H1 (cell line): ENCODE measurements around the gene RTP2. TPM values are rescaled to one million over a fixed set of nuclear protein-coding genes. Genes with fewer than 3 reads are reported as not detected.

Source experiments
- ATF3 ChIP-seq: IDR thresholded peaks from 2 replicates; pipeline ENCODE4 v1.6.1; 2011; ENCODE audit warnings: low read depth, mild to moderate bottlenecking, low read length; ENCODE audit not compliant: insufficient read depth
- CBX8 ChIP-seq: fragments of 300-800, 300-1000 bp; sonication (generic); IDR thresholded peaks from 2 replicates; pipeline ENCODE4 v1.7.1; 2016; ENCODE audit warnings: low read depth, low read length, borderline replicate concordance
- CHD1 ChIP-seq: IDR thresholded peaks from 2 replicates; pipeline ENCODE4 v1.6.1; 2012; ENCODE audit warnings: low read depth, low read length, improper control_type of control experiment
- EP300 ChIP-seq, 2 experiments: IDR thresholded peaks; 1 replicate in 1 of 2; 2 replicates in 1 of 2; pipeline ENCODE4 v1.6.1; 2011 to 2012; ENCODE audit warnings: low read depth in 2 of 2, low read length in 2 of 2, mild to moderate bottlenecking in 2 of 2, borderline replicate concordance in 1 of 2, inconsistent platforms in 1 of 2, moderate library complexity in 1 of 2
- EZH2 ChIP-seq: fragments of 200-600 bp; sonication (generic); IDR thresholded peaks from 2 replicates; pipeline ENCODE4 v1.7.1; 2012; ENCODE audit warnings: low read depth, mild to moderate bottlenecking, moderate library complexity, low read length, inconsistent platforms; ENCODE audit not compliant: severe bottlenecking
- FOSL1 ChIP-seq: IDR thresholded peaks from 2 replicates; pipeline ENCODE4 v1.6.1; 2011; ENCODE audit warnings: mild to moderate bottlenecking, low read depth, low read length, moderate library complexity; ENCODE audit not compliant: insufficient read depth
- HDAC2 ChIP-seq, 2 experiments: fragments of 300-600 bp in 1 of 2; sonication (generic) in 1 of 2; IDR thresholded peaks; 2 replicates each; pipeline ENCODE4 v1.6.1; 2011 to 2012; ENCODE audit warnings: low read depth in 2 of 2, low read length in 2 of 2, mild to moderate bottlenecking in 2 of 2, moderate library complexity in 2 of 2, borderline replicate concordance in 1 of 2, inconsistent platforms in 1 of 2
- HDAC6 ChIP-seq: IDR thresholded peaks from one replicate; pipeline ENCODE4 v1.7.1; 2012; ENCODE audit warnings: low read depth, mild to moderate bottlenecking, inconsistent platforms, low read length, moderate library complexity
- KDM1A ChIP-seq: fragments of 200-600, 300-600 bp; sonication (generic); IDR thresholded peaks from 2 replicates; pipeline ENCODE4 v1.7.1; 2016; ENCODE audit warnings: mild to moderate bottlenecking, low read length, borderline replicate concordance
- KDM4A ChIP-seq: IDR thresholded peaks from one replicate; pipeline ENCODE4 v1.7.1; 2012; ENCODE audit warnings: low read depth, mild to moderate bottlenecking, moderate library complexity, low read length, inconsistent platforms; ENCODE audit not compliant: severe bottlenecking
- KDM5A ChIP-seq: fragments of 200-600 bp; IDR thresholded peaks from 2 replicates; pipeline ENCODE4 v1.7.1; 2012; ENCODE audit warnings: mild to moderate bottlenecking, low read length, inconsistent platforms, mixed read lengths
- POLR2A ChIP-seq, 2 experiments: IDR thresholded peaks; 1 replicate in 1 of 2; 2 replicates in 1 of 2; pipeline ENCODE4 v1.6.1; 2011; ENCODE audit warnings: low read depth in 2 of 2, low read length in 2 of 2, mild to moderate bottlenecking in 2 of 2; ENCODE audit errors: control extremely low read depth in 1 of 2
- POLR2AphosphoS5 ChIP-seq: IDR thresholded peaks from 2 replicates; pipeline ENCODE4 v1.6.1; 2011; ENCODE audit warnings: low read depth, low read length
- RAD21 ChIP-seq, 2 experiments: IDR thresholded peaks in 1 of 2; conservative IDR thresholded peaks in 1 of 2; 2 replicates each; pipeline ENCODE4 v1.6.1; 2011; ENCODE audit warnings: low read depth in 2 of 2, low read length in 2 of 2, improper control_type of control experiment in 1 of 2, inconsistent platforms in 1 of 2, mild to moderate bottlenecking in 1 of 2, moderate library complexity in 1 of 2
- RBBP5 ChIP-seq: IDR thresholded peaks from 2 replicates; pipeline ENCODE4 v1.7.1; 2012; ENCODE audit warnings: low read depth, mild to moderate bottlenecking, inconsistent platforms, low read length, moderate library complexity, borderline replicate concordance
- RNF2 ChIP-seq: fragments of 200-900, 300-1000 bp; sonication (generic); IDR thresholded peaks from 2 replicates; pipeline ENCODE4 v1.7.1; 2016; ENCODE audit warnings: borderline replicate concordance, low read depth, mild to moderate bottlenecking, antibody characterized with exemption, low read length; ENCODE audit not compliant: poor library complexity, severe bottlenecking; ENCODE audit errors: missing control alignments
- SIN3A ChIP-seq, 2 experiments: IDR thresholded peaks in 1 of 2; conservative IDR thresholded peaks in 1 of 2; 2 replicates each; pipeline ENCODE4 v1.6.1; 2011 to 2012; ENCODE audit warnings: low read length in 2 of 2, improper control_type of control experiment in 1 of 2, low read depth in 1 of 2, mild to moderate bottlenecking in 1 of 2
- SP2 ChIP-seq: IDR thresholded peaks from 2 replicates; pipeline ENCODE4 v1.6.1; 2012; ENCODE audit warnings: mild to moderate bottlenecking, low read length, inconsistent platforms
- SP4 ChIP-seq: IDR thresholded peaks from 2 replicates; pipeline ENCODE4 v1.6.1; 2012; ENCODE audit warnings: low read length, inconsistent platforms
- TAF7 ChIP-seq: optimal IDR thresholded peaks from 2 replicates; pipeline ENCODE3; 2011; ENCODE audit warnings: low read depth, mild to moderate bottlenecking, inconsistent platforms, low read length, moderate library complexity, borderline replicate concordance
- TCF12 ChIP-seq: IDR thresholded peaks from 2 replicates; pipeline ENCODE4 v1.6.1; 2011; ENCODE audit warnings: low read depth, mild to moderate bottlenecking, low read length
- ZNF274 ChIP-seq: IDR thresholded peaks from 2 replicates; pipeline ENCODE4 v1.7.0; 2012; ENCODE audit warnings: low read length, borderline replicate concordance; ENCODE audit errors: extremely low read depth
- polyA plus RNA-seq, 7 experiments: library from polyadenylated mRNA; depleted of rRNA in 3 of 7; stranded (reverse) in 5 of 7; unstranded in 2 of 7; fragments of >200 nt in 5 of 7; fragments of 200-250 nt in 2 of 7; gene quantifications; 1 replicate in 5 of 7; 2 replicates in 1 of 7; 4 replicates in 1 of 7; pipeline versions ENCODE4 v1.2.1 to v1.2.3, GENCODE V29; 2011 to 2013; ENCODE audit warnings: missing spikeins in 2 of 7, mixed read lengths in 2 of 7
- total RNA-seq: library from RNA; stranded (reverse); fragmentation: NEBNext Ultra II Directional; extraction: Animal tissue kit (Norgen Biotek cat#: 25700); gene quantifications from 2 replicates; pipeline ENCODE4 v1.2.1, GENCODE V29; 2021

The RTP2 gene
- total and polyA plus RNA-seq, 2 of the 8 experiments (the other 6 are each of a cell fraction or from before 2014, with no cell fraction given) = not detected

GRCh38 chr3:187738331-187739093 is 36.2 kb upstream of the RTP2 start (continued):
- TF ChIP-seq CHD1 = 0 out of 2 replicates have a peak, but pooled peaks have one; percentile 7
- no peak for TF ChIP-seq SP2
- TF ChIP-seq KDM5A = peak; percentile 62
- TF ChIP-seq KDM4A = peak; percentile 42
- TF ChIP-seq TAF7 = peak; percentile 20
- TF ChIP-seq KDM1A = no peak
- no peak for TF ChIP-seq POLR2A (IDR thresholded peaks at IDR 0.05; ENCODE audit: control extremely low read depth in 1 of 2, low read depth in 2 of 2, low read length in 2 of 2)
- no peak for TF ChIP-seq CBX8
- TF ChIP-seq ZNF274 = no peak
- peak; percentile 33; the same call in 1 of the 2 replicates for TF ChIP-seq RBBP5
- no peak for TF ChIP-seq FOSL1
- no peak for TF ChIP-seq EZH2
- no peak for TF ChIP-seq RNF2
- no peak; a peak in 1 of 4 replicates for TF ChIP-seq SIN3A (conservative IDR thresholded peaks at IDR 0.05 in 1 of 2, IDR thresholded peaks at IDR 0.05 in 1 of 2; ENCODE audit: low read depth in 1 of 2, low read length in 2 of 2)
- peak; percentile 88 to 92 for TF ChIP-seq RAD21 (IDR thresholded peaks at IDR 0.05 in 1 of 2, conservative IDR thresholded peaks at IDR 0.05 in 1 of 2; ENCODE audit: low read depth in 2 of 2, low read length in 2 of 2)
- no peak for TF ChIP-seq HDAC6
- TF ChIP-seq TCF12 = no peak
- TF ChIP-seq ATF3 = no peak
- TF ChIP-seq SP4 = no peak
- 0 out of 2 replicates have a peak, but pooled peaks have one; percentile 39 for TF ChIP-seq POLR2AphosphoS5
- 0 out of 4 replicates have a peak, but pooled peaks of 1 of the 2 experiments have one; percentile 2 for TF ChIP-seq HDAC2 (IDR thresholded peaks at IDR 0.05; ENCODE audit: borderline replicate concordance in 1 of 2, low read depth in 2 of 2, low read length in 2 of 2)
- 0 out of 3 replicates have a peak, but pooled peaks of 1 of the 2 experiments have one; percentile 8 for TF ChIP-seq EP300 (IDR thresholded peaks at IDR 0.05; ENCODE audit: borderline replicate concordance in 1 of 2, low read depth in 2 of 2, low read length in 2 of 2)
